OCI-LY7 (cell line): ENCODE results near the gene IFITM10. TPM values are rescaled to one million over a fixed set of nuclear protein-coding genes. Genes with fewer than 3 reads are reported as not detected.

Experiments used
- BruUV-seq: library from RNA; stranded (reverse); fragments of 400-500 nt; replicated peaks from 2 replicates; lab custom pipeline; 2021; lab: Mats Ljungman, UMichigan
- CTCF ChIA-PET: fragments of 300-600 bp; sonication (Branson Sonifier 250); formaldehyde crosslinking; loops from one replicate; lab custom pipeline; 2022; ENCODE audit warnings: antibody characterized with exemption; ENCODE audit not compliant: unreplicated experiment; lab: Charles Lee
- POLR2A ChIA-PET: fragments of 300-600 bp; sonication (Branson Sonifier 250); formaldehyde crosslinking; loops from one replicate; lab custom pipeline; 2022; ENCODE audit warnings: antibody characterized with exemption; lab: Charles Lee
- DNase-seq: peaks from one replicate; pipeline ENCODE4 v3.0.0-alpha.2; 2015; ENCODE audit warnings: low spot score
- H2AFZ ChIP-seq: fragments of 200-600 bp; sonication (generic), shearing (Covaris generic); 2 replicates; pipeline ENCODE4 v1.6.1; 2014; ENCODE audit warnings: mild to moderate bottlenecking, antibody characterized with exemption, low read length, moderate library complexity
- H3K27ac ChIP-seq: fragments of 200-600 bp; sonication (generic); 2 replicates; pipeline ENCODE4 v1.5.1; 2014; ENCODE audit warnings: mixed run types, low read depth, mild to moderate bottlenecking, moderate library complexity, low read length, inconsistent platforms; ENCODE audit not compliant: poor library complexity, severe bottlenecking
- H3K36me3 ChIP-seq: fragments of 200-600 bp; sonication (generic); 2 replicates; pipeline ENCODE4 v1.6.1; 2014; ENCODE audit warnings: mild to moderate bottlenecking, antibody characterized with exemption, low read length, moderate library complexity, mixed read lengths; ENCODE audit not compliant: insufficient read depth
- H3K4me1 ChIP-seq: fragments of 200-600 bp; sonication (generic); 2 replicates; pipeline ENCODE4 v1.5.1; 2014; ENCODE audit warnings: mild to moderate bottlenecking, low read length; ENCODE audit not compliant: insufficient read depth, poor library complexity, severe bottlenecking
- H3K4me2 ChIP-seq: fragments of 200-600 bp; sonication (generic); 2 replicates; pipeline ENCODE4 v1.6.1; 2014; ENCODE audit warnings: mild to moderate bottlenecking, low read length
- H3K4me3 ChIP-seq: fragments of 200-600 bp; sonication (generic); 2 replicates; pipeline ENCODE4 v1.5.1; 2014; ENCODE audit warnings: mild to moderate bottlenecking, low read depth, low read length; ENCODE audit not compliant: poor library complexity, severe bottlenecking
- H3K79me2 ChIP-seq: fragments of 200-600 bp; sonication (generic); 2 replicates; pipeline ENCODE4 v1.6.1; 2016; ENCODE audit warnings: low read depth, mild to moderate bottlenecking, low read length, moderate library complexity, mixed read lengths; ENCODE audit not compliant: insufficient read depth
- H3K9me2 ChIP-seq: fragments of 200-600 bp; sonication (generic); 2 replicates; pipeline ENCODE4 v1.6.1; 2016; ENCODE audit warnings: mild to moderate bottlenecking, low read length, mixed read lengths; ENCODE audit not compliant: insufficient read depth
- H3K9me3 ChIP-seq: fragments of 200-600 bp; sonication (generic); 2 replicates; pipeline ENCODE4 v1.6.1; 2014; ENCODE audit warnings: mild to moderate bottlenecking, mixed run types, low read length, mixed read lengths
- H4K20me1 ChIP-seq: fragments of 200-600 bp; sonication (generic); 2 replicates; pipeline ENCODE4 v1.6.1; 2014; ENCODE audit warnings: mild to moderate bottlenecking, antibody characterized with exemption, low read length, moderate library complexity, mixed read lengths; ENCODE audit not compliant: insufficient read depth
- EZH2phosphoT487 ChIP-seq: fragments of 200-600 bp; sonication (generic); IDR thresholded peaks from 2 replicates; pipeline ENCODE4 v1.6.1; 2018; ENCODE audit warnings: low read depth, borderline replicate concordance, mild to moderate bottlenecking, mixed run types, antibody characterized with exemption, low read length, moderate library complexity, mixed read lengths
- intact Hi-C: fragments of 100-400 bp; cut with micrococcal nuclease; formaldehyde crosslinking; loops from one replicate; pipeline ENCODE4 v1.10.0; 2022; ENCODE audit not compliant: unreplicated experiment
- total RNA-seq, 2 experiments: library from RNA; depleted of rRNA in 1 of 2; stranded (reverse); fragments of >200 nt in 1 of 2; shearing (Covaris generic) in 1 of 2; gene quantifications; 2 replicates each; pipeline ENCODE4 v1.2.3, GENCODE V29; 2014 to 2022
- TF ChIP-seq, protein P1 (sequence below): fragments of 200-600 bp; sonication (generic); conservative IDR thresholded peaks from 2 replicates; pipeline ENCODE4 v1.5.1; 2014; ENCODE audit warnings: mild to moderate bottlenecking, antibody characterized with exemption, low read length, moderate library complexity, mixed read lengths

The IFITM10 gene
- total RNA-seq, 2 experiments from 2014 or later: 0.30 to 0.38 TPM

DNA sequence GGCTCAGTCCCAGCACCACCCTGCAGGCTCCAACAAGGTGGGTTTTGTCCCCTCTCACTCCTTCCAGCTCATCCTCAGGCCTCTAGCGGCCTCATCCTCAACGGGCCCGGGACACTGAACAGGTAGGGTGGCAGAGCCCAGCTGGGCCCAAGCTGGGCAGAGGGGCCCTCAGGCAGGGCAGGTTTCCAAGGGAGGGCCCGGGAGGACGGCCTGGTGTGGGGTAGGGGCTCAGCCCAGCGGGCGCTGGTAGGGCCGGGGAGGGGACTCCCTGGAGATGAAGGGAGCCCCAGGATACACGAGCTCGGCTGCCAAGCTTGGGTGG lies 2.5 kb upstream of the IFITM10 start:
- DNase-seq: no peak
- ChIA-PET POLR2A (no interaction called here), CTCF (no interaction called here)
- BruUV-seq: no TSS peak
- Histone ChIP-seq H3K79me2 (no peaks in the 10 kb centered on the region), H3K4me1 (no peaks in the 10 kb centered on the region), H3K9me3 (no peaks in the 10 kb centered on the region), H3K27ac (no peak overlapping the region), H2AFZ (no peak overlapping the region), H3K36me3 (no peaks in the 10 kb centered on the region), H3K4me2 (no peak overlapping the region), H3K4me3 (no peak overlapping the region), H4K20me1 (no peaks in the 10 kb centered on the region), H3K9me2 (no peaks in the 10 kb centered on the region)
- intact Hi-C loops: no loop called here
- TF ChIP-seq, protein P1, sequence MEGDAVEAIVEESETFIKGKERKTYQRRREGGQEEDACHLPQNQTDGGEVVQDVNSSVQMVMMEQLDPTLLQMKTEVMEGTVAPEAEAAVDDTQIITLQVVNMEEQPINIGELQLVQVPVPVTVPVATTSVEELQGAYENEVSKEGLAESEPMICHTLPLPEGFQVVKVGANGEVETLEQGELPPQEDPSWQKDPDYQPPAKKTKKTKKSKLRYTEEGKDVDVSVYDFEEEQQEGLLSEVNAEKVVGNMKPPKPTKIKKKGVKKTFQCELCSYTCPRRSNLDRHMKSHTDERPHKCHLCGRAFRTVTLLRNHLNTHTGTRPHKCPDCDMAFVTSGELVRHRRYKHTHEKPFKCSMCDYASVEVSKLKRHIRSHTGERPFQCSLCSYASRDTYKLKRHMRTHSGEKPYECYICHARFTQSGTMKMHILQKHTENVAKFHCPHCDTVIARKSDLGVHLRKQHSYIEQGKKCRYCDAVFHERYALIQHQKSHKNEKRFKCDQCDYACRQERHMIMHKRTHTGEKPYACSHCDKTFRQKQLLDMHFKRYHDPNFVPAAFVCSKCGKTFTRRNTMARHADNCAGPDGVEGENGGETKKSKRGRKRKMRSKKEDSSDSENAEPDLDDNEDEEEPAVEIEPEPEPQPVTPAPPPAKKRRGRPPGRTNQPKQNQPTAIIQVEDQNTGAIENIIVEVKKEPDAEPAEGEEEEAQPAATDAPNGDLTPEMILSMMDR: no peak

DNA sequence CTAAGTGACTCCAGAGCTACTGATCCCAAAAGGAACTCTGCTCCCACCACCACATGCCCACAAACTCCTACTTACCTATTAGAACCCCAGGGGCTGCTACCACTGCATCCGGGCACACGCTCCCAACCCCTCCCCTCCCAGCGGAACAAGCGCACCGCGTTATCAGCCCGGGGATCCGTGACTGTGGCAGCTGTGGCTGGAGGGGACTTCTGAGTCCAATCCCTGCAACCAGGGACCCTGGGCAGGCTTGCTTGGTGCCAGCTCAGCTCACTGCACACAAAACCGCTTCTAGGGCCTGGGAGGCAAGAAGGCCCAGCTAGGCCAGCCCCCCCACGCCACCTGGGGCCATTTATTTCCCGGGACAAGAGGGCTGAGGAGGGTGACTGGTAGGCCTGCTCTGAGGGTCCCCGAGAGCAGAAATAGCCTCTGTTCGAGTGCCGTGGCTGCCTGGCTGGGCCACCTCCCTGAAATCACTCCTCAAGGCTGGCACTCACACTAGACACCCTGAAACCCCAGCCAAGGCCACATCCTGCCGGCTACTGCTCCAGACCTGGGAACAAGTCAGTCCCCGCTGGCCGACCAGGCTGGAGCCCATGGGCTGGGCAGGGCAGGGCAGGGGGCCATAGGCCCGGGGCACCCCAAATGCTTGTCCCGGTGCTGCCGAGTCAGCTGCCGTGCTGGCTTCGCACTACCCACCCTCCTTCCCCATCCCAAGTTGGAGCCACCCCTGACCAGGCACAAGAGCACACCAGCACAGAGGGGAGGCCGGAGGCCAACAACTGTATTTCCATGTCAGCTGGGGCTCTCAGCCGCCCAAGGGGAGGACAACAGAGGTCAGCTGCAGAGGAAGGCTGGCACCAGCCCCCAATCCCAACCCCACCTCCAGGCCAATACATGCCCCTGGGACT lies 1.9 kb upstream of the IFITM10 start:
- H3K27ac ChIP-seq: no peak overlapping the region
- no peak for TF ChIP-seq EZH2phosphoT487
- TF ChIP-seq, protein P1: no peak
- H3K79me2 ChIP-seq: no peaks in the 10 kb centered on the region
- H3K4me1 ChIP-seq: no peaks in the 10 kb centered on the region
- no peak overlapping the region for H3K4me2 ChIP-seq
- no peaks in the 10 kb centered on the region for H3K9me2 ChIP-seq
- intact Hi-C loops: no loop called here
- no peaks in the 10 kb centered on the region for H3K9me3 ChIP-seq
- H2AFZ ChIP-seq: no peak overlapping the region
- BruUV-seq: no TSS peak
- H3K36me3 ChIP-seq: no peaks in the 10 kb centered on the region
- H4K20me1 ChIP-seq: no peaks in the 10 kb centered on the region
- H3K4me3 ChIP-seq: no peak overlapping the region
- ChIA-PET CTCF (no interaction called here), POLR2A (no interaction called here)
- DNase-seq: no peak

DNA sequence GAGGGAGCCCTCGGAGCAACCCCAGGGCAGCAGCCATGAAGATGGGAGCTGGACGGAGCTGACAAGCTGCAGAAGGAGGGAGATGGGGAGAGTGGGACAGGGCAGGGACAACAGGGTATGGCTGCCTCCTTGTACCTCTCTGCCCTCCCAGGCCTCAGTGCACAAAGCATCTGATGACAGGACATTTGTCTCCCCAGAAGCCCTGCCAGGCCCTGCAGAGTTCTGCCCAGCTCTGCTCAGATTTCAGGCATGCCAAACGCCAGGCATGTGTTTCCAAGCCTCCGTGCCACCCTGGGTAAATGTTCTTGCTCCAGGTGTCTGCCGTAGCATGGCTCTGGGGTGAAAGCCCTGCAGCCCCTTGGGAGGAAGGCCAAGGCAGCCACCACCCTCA lies 1.1 kb upstream of the IFITM10 start:
- no peaks in the 10 kb centered on the region for H3K9me2 ChIP-seq
- no peaks in the 10 kb centered on the region for H4K20me1 ChIP-seq
- CTCF ChIA-PET: no interaction called here
- no peak for DNase-seq
- no peaks in the 10 kb centered on the region for H3K4me1 ChIP-seq
- no peak overlapping the region for H3K4me3 ChIP-seq
- no peak for TF ChIP-seq EZH2phosphoT487
- TF ChIP-seq, protein P1: no peak
- BruUV-seq: no TSS peak
- H3K79me2 ChIP-seq: no peaks in the 10 kb centered on the region
- H3K9me3 ChIP-seq: no peaks in the 10 kb centered on the region
- no peak overlapping the region for H3K27ac ChIP-seq
- H2AFZ ChIP-seq: no peak overlapping the region
- no peaks in the 10 kb centered on the region for H3K36me3 ChIP-seq
- no peak overlapping the region for H3K4me2 ChIP-seq
- intact Hi-C loops: no loop called here
- POLR2A ChIA-PET: no interaction called here
